Left ventricle myocardium inferior (tissue), 1 donor: Measurements from ENCODE around the gene UBE2I. TPM values are rescaled to one million over a fixed set of nuclear protein-coding genes. Genes with fewer than 3 reads are reported as not detected.
A peak's percentile ranks its signal among the peaks of the same experiment; 100 is the strongest.

Source experiments
- DNase-seq: peaks from one replicate; pipeline ENCODE4 v3.0.0-alpha.2; 2020
- H3K27ac ChIP-seq: fragments of 200-600 bp; replicated peaks from 2 replicates; pipeline ENCODE4 v1.8.0; 2021
- H3K27me3 ChIP-seq: fragments of 200-600 bp; 2 replicates; pipeline ENCODE4 v1.8.0; 2021; ENCODE audit warnings: low read depth
- H3K36me3 ChIP-seq: fragments of 200-600 bp; 2 replicates; pipeline ENCODE4 v1.8.0; 2021
- H3K4me1 ChIP-seq: fragments of 200-600 bp; 2 replicates; pipeline ENCODE4 v1.8.0; 2021
- H3K4me3 ChIP-seq: fragments of 200-600 bp; 2 replicates; pipeline ENCODE4 v1.8.0; 2021; ENCODE audit warnings: mild to moderate bottlenecking, moderate library complexity
- H3K9me3 ChIP-seq: fragments of 200-600 bp; replicated peaks from 2 replicates; pipeline ENCODE4 v1.8.0; 2021
- intact Hi-C: fragments of 100-400 bp; cut with micrococcal nuclease; formaldehyde crosslinking; loops from one replicate; pipeline ENCODE4 v1.11.0; 2022
- total RNA-seq: library from RNA; stranded (reverse); fragmentation: NEBNext Ultra II Directional; extraction: Animal tissue kit (Norgen Biotek cat#: 25700); gene quantifications from one replicate; pipeline ENCODE4 v1.2.1, GENCODE V29; 2021
- TF ChIP-seq, protein P1 (sequence below): fragments of 200-600 bp; IDR thresholded peaks from 2 replicates; pipeline ENCODE4 v1.8.0; 2021; ENCODE audit warnings: antibody characterized with exemption, mild to moderate bottlenecking, borderline replicate concordance
- donor health status: DM: no; HTN: yes; CAD: no; lungs with severe emphysema.

Gene UBE2I
- total RNA-seq, 1 donor from 2014 or later: 86.2 TPM

- TF ChIP-seq, protein P1, sequence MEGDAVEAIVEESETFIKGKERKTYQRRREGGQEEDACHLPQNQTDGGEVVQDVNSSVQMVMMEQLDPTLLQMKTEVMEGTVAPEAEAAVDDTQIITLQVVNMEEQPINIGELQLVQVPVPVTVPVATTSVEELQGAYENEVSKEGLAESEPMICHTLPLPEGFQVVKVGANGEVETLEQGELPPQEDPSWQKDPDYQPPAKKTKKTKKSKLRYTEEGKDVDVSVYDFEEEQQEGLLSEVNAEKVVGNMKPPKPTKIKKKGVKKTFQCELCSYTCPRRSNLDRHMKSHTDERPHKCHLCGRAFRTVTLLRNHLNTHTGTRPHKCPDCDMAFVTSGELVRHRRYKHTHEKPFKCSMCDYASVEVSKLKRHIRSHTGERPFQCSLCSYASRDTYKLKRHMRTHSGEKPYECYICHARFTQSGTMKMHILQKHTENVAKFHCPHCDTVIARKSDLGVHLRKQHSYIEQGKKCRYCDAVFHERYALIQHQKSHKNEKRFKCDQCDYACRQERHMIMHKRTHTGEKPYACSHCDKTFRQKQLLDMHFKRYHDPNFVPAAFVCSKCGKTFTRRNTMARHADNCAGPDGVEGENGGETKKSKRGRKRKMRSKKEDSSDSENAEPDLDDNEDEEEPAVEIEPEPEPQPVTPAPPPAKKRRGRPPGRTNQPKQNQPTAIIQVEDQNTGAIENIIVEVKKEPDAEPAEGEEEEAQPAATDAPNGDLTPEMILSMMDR: no peak
- Histone ChIP-seq H3K4me3 (no peak overlapping the region), H3K36me3 (no peaks in the 10 kb centered on the region), H3K9me3 (no peaks in the 10 kb centered on the region), H3K27me3 (peaks cover 11% of the 10 kb centered on the region), H3K4me1 (peaks cover 18% of the 10 kb centered on the region), H3K27ac (no peak overlapping the region)
- no peak for DNase-seq
- intact Hi-C loops: no loop called here
Measured at GRCh38 chr16:1306334-1306733, 3.1 kb upstream of the UBE2I start.

DNA sequence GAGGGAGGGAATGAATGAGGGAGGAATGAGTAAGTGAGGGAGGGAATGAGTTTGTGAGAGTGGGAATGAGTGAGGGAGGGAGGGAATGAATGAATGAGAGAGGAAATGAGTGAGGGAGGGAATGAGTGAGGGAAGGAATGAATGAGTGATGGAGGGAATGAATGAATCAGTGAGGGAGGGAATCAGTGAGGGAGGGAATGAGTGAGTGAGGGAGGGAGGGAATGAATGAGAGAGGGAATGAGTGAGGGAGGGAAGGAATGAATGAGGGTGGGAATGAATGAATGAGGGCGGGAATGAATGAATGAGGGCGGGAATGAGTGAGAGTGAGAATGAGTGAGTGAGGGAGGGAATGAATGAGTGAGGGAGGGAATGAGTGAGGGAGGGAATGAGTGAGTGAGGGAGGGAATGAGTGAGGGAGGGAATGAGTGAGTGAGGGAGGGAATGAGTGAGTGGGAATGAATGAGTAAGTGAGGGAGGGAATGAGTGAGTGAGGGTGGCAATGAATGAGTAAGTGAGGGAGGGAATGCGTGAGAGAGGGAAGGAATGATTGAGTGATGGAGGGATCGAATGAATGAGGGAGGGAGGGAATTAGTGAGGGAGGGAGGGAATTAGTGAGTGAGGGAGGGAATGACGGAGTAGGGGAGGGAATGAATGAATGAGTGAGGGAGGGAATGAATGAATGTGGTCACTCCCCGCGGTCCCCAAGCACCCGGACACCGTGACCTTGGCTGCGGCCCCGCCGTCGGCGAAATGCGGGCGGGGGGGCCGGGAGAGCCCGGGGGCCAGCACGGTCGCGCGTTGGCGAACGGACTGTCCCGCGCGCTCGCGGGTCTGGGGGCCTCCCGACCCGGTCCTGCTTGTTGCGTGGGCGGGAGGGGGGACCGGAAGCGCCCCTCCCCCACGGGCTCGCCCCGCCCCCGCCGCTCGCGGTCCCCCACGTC lies 1.1 kb upstream of the UBE2I start:
- TF ChIP-seq, protein P1: no peak
- intact Hi-C loops: no loop called here
- H3K27ac ChIP-seq: peak overlapping the region; percentile 100
- no peaks in the 10 kb centered on the region for H3K36me3 ChIP-seq
- H3K4me1 ChIP-seq: peaks cover 38% of the 10 kb centered on the region
- H3K9me3 ChIP-seq: no peaks in the 10 kb centered on the region
- H3K27me3 ChIP-seq: no peaks in the 10 kb centered on the region
- DNase-seq: no peak
- H3K4me3 ChIP-seq: peak overlapping the region; percentile 95

- Histone ChIP-seq H3K4me3 (peak overlapping the region; percentile 95), H3K4me1 (peaks cover 55% of the 10 kb centered on the region), H3K36me3 (peaks cover 16% of the 10 kb centered on the region), H3K9me3 (no peaks in the 10 kb centered on the region), H3K27me3 (no peaks in the 10 kb centered on the region), H3K27ac (peak overlapping the region; percentile 100)
- intact Hi-C loops: no loop called here
- DNase-seq: peak; percentile 59
- TF ChIP-seq, protein P1: no peak
Measured at GRCh38 chr16:1309888-1310831, 724 bp downstream of the UBE2I start.

- H3K4me1 ChIP-seq: peaks cover 55% of the 10 kb centered on the region
- peaks cover 23% of the 10 kb centered on the region for H3K36me3 ChIP-seq
- DNase-seq: no peak
- peak overlapping the region; percentile 95 for H3K4me3 ChIP-seq
- TF ChIP-seq, protein P1: no peak
- H3K27ac ChIP-seq: peak overlapping the region; percentile 100
- H3K9me3 ChIP-seq: no peaks in the 10 kb centered on the region
- H3K27me3 ChIP-seq: no peaks in the 10 kb centered on the region
- intact Hi-C loops: no loop called here
Measured at GRCh38 chr16:1310832-1311200, 1.4 kb downstream of the UBE2I start.

DNA sequence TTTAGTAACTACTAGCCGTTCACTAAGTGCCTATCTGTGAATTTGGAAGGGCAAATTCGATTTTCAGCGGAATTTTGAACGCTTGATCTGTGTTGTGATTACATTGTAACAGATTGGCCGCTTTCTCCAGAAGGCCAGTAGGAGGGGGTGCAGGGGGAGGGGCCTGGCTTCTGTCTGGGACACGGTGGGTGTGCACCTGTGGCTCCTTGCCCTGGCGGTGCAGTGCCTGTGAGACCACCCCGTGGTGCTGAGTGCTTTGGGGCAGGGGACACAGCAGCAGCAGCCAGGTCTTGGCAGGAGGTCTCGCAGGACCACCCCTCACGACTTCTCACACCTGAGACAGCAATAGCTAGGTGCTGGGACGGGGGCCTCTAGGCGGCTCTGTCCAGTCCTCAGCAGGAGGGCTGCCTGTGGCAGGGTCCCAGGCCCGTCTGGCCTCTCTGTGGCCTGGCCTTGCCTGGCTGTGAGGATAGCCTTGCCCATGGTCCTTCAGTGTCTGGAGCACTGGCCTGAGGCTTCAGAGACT lies 1.8 kb downstream of the UBE2I start:
- H3K27ac ChIP-seq: peak overlapping the region; percentile 100
- H3K27me3 ChIP-seq: no peaks in the 10 kb centered on the region
- DNase-seq: no peak
- peak overlapping the region; percentile 95 for H3K4me3 ChIP-seq
- intact Hi-C loops: no loop called here
- peaks cover 27% of the 10 kb centered on the region for H3K36me3 ChIP-seq
- TF ChIP-seq, protein P1: no peak
- H3K4me1 ChIP-seq: peaks cover 55% of the 10 kb centered on the region
- H3K9me3 ChIP-seq: no peaks in the 10 kb centered on the region
